Articular chondrocyte of knee joint (primary cell): ENCODE measurements around the gene GLYATL1B. TPM values are rescaled to one million over a fixed set of nuclear protein-coding genes. Genes with fewer than 3 reads are reported as not detected.

Experiments
- total RNA-seq: library from RNA; depleted of rRNA; stranded (reverse); fragments of >200 nt; gene quantifications from 2 replicates; pipeline ENCODE4 v1.2.3, GENCODE V29; 2012

GLYATL1B gene
- total RNA-seq: not detected in 2 replicates

GRCh38 chr11:59086007-59086406, at the start of gene GLYATL1B:
TSS of gene GLYATL1B (plus strand) at chr11:59086307. CDS start at chr11:59086307, 0 bp downstream.

GRCh38 chr11:59106363-59107336, 20.5 kb downstream of the GLYATL1B start, which contains the start of gene FAM111B:
TSS of gene FAM111B (plus strand) at chr11:59107237. CDS start at chr11:59109626, 2,389 bp downstream.

GRCh38 chr11:59142530-59143507, 56.7 kb downstream of the GLYATL1B start, which contains the start of gene FAM111A:
TSS of gene FAM111A (plus strand) at chr11:59142856. CDS start at chr11:59148873, 6,017 bp downstream.

Other genes starting within 250 kb of the GLYATL1B start
- gene GLYATL2, start 241.6 kb upstream of the GLYATL1B start, total RNA-seq: 0.65 and 1.5 TPM in 2 replicates
- gene GLYATL1, start 146.8 kb upstream of the GLYATL1B start, total RNA-seq: 0.13 and 0.43 TPM in 2 replicates
- 3.8 and 10.6 TPM in 2 replicates for gene FAM111B, start 20.9 kb downstream of the GLYATL1B start, total RNA-seq
- 49.5 and 67.5 TPM in 2 replicates for gene FAM111A, start 56.5 kb downstream of the GLYATL1B start, total RNA-seq
- 0.32 and 0.52 TPM in 2 replicates for gene DTX4, start 85.8 kb downstream of the GLYATL1B start, total RNA-seq
- gene MPEG1, start 126.6 kb downstream of the GLYATL1B start, total RNA-seq: not detected in 2 replicates